HEK293 (cell line): ENCODE measurements around the gene TMEM259.
A peak's percentile ranks its signal among the peaks of the same experiment; 100 is the strongest.

Source experiments
- CTCF ChIA-PET: fragments of 350-600 bp; formaldehyde crosslinking; extraction: SDS; loops from one replicate; lab custom pipeline; 2021; ENCODE audit warnings: antibody characterized with exemption; lab: Yijun Ruan, JAX
- POLR2A ChIA-PET: fragments of 300-600 bp; formaldehyde crosslinking; extraction: SDS; loops from one replicate; lab custom pipeline; 2020; ENCODE audit warnings: antibody characterized with exemption, inconsistent platforms; lab: Yijun Ruan, JAX
- H3K27ac ChIP-seq: fragments of 200-500 bp; sonication (Bioruptor generic); 2 replicates; pipeline ENCODE4 v1.5.1; 2014; ENCODE audit warnings: low read depth, low read length, control low read depth, inconsistent platforms; ENCODE audit errors: extremely low read depth
- H3K36me3 ChIP-seq, 2 experiments: fragments of 200-500 bp in 1 of 2; sonication (Bioruptor generic) in 1 of 2; 1 replicate in 1 of 2; 2 replicates in 1 of 2; pipeline ENCODE4 v1.5.1; 2014 to 2017; ENCODE audit warnings: inconsistent platforms in 2 of 2, low read length in 2 of 2; ENCODE audit not compliant: control insufficient read depth in 2 of 2, insufficient read depth in 1 of 2
- H3K4me1 ChIP-seq: fragments of 200-500 bp; sonication (Bioruptor generic); 2 replicates; pipeline ENCODE4 v1.5.1; 2014; ENCODE audit warnings: mild to moderate bottlenecking, low read length, inconsistent platforms; ENCODE audit not compliant: control insufficient read depth, insufficient read depth
- H3K4me3 ChIP-seq: 2 replicates; pipeline ENCODE4 v1.5.1; 2011; ENCODE audit warnings: low read depth, mild to moderate bottlenecking, control low read depth, low read length, moderate library complexity
- H3K9me3 ChIP-seq: fragments of 200-500 bp; sonication (Bioruptor generic); 2 replicates; pipeline ENCODE4 v1.5.1; 2014; ENCODE audit warnings: low read depth, low read length, inconsistent platforms; ENCODE audit not compliant: control insufficient read depth, insufficient read depth
- GLI2 ChIP-seq: fragments of 450-650 bp; formaldehyde crosslinking; IDR thresholded peaks from 2 replicates; pipeline ENCODE4; 2017; ENCODE audit warnings: missing biosample characterization, missing genetic modification characterization, low read depth, borderline replicate concordance
- KLF1 ChIP-seq: fragments of 450-650 bp; formaldehyde crosslinking; IDR thresholded peaks from 2 replicates; pipeline ENCODE4 v1.5.1; 2016; ENCODE audit warnings: missing biosample characterization, missing genetic modification characterization
- KLF17 ChIP-seq: fragments of 450-650 bp; formaldehyde crosslinking; IDR thresholded peaks from 2 replicates; pipeline ENCODE4 v1.5.1; 2016; ENCODE audit warnings: missing biosample characterization, missing genetic modification characterization
- ZNF19 ChIP-seq: fragments of 450-650 bp; formaldehyde crosslinking; IDR thresholded peaks from 2 replicates; pipeline ENCODE4; 2016; ENCODE audit warnings: missing biosample characterization, missing genetic modification characterization, low read depth
- ZNF248 ChIP-seq: fragments of 450-650 bp; formaldehyde crosslinking; IDR thresholded peaks from 2 replicates; pipeline ENCODE4 v1.5.1; 2017; ENCODE audit warnings: missing biosample characterization, missing genetic modification characterization
- ZNF518A ChIP-seq: fragments of 450-650 bp; formaldehyde crosslinking; conservative IDR thresholded peaks from 2 replicates; pipeline ENCODE4 v1.5.1; 2016; ENCODE audit warnings: low read depth, missing biosample characterization, missing genetic modification characterization
- ZNF585B ChIP-seq: fragments of 450-650 bp; formaldehyde crosslinking; IDR thresholded peaks from 2 replicates; pipeline ENCODE4 v1.5.1; 2016; ENCODE audit warnings: missing biosample characterization, missing genetic modification characterization
- ZNF610 ChIP-seq: fragments of 450-650 bp; formaldehyde crosslinking; IDR thresholded peaks from 2 replicates; pipeline ENCODE4 v1.5.1; 2016; ENCODE audit warnings: missing biosample characterization, missing genetic modification characterization, borderline replicate concordance
- ZNF658 ChIP-seq: fragments of 450-650 bp; formaldehyde crosslinking; IDR thresholded peaks from 2 replicates; pipeline ENCODE4; 2016; ENCODE audit warnings: missing biosample characterization, missing genetic modification characterization
- ZNF660 ChIP-seq: fragments of 450-650 bp; IDR thresholded peaks from 2 replicates; pipeline ENCODE4 v1.5.1; 2018; ENCODE audit warnings: missing biosample characterization, mild to moderate bottlenecking, missing genetic modification characterization
- ZNF677 ChIP-seq: fragments of 450-650 bp; IDR thresholded peaks from 2 replicates; pipeline ENCODE4 v1.5.0; 2018; ENCODE audit warnings: missing biosample characterization, mild to moderate bottlenecking, missing genetic modification characterization, moderate library complexity
- ZNF785 ChIP-seq: fragments of 450-650 bp; formaldehyde crosslinking; IDR thresholded peaks from 2 replicates; pipeline ENCODE4 v1.5.1; 2016; ENCODE audit warnings: missing biosample characterization, missing genetic modification characterization
- ZNF791 ChIP-seq: fragments of 450-650 bp; formaldehyde crosslinking; IDR thresholded peaks from 2 replicates; pipeline ENCODE4 v1.5.1; 2016; ENCODE audit warnings: missing biosample characterization, missing genetic modification characterization
- ZSCAN18 ChIP-seq: fragments of 450-650 bp; formaldehyde crosslinking; IDR thresholded peaks from 2 replicates; pipeline ENCODE4 v1.5.1; 2016; ENCODE audit warnings: missing biosample characterization, missing genetic modification characterization
- TF ChIP-seq, protein P1 (sequence below): fragments of 450-650 bp; formaldehyde crosslinking; IDR thresholded peaks from 2 replicates; pipeline ENCODE4 v1.5.1; 2017; ENCODE audit warnings: missing biosample characterization, missing genetic modification characterization
- TF ChIP-seq, protein P2 (sequence below): fragments of 450-650 bp; formaldehyde crosslinking; IDR thresholded peaks from 2 replicates; pipeline ENCODE4 v1.5.1; 2016; ENCODE audit warnings: missing biosample characterization, missing genetic modification characterization, borderline replicate concordance
- TF ChIP-seq, protein P3 (sequence below): fragments of 450-650 bp; IDR thresholded peaks from 2 replicates; pipeline ENCODE4 v1.5.1; 2018; ENCODE audit warnings: missing biosample characterization, missing genetic modification characterization

Gene TMEM259

DNA sequence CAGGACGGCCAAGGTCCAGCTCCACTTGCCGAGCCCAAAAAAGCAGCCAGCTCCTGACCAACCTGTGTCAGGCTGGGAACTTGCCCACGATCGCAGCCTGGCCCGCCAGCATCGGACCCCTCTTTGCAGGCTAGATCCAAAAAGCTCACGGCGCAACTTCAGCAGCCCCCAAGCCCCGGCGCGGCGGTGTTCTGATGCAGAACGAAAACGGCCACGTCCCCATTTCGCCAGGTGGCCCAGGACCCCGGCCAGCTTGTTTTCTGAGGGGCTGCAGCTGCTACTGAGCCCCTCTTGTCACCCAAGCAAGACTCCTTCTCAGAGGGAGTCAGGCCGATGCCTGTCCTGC lies 1.3 kb downstream of the TMEM259 start:
- ChIA-PET CTCF (interaction anchor here (0.6 to 1.0 kb wide), 4 partner anchors 82 to 351 kb away, joined by 3 to 5 read pairs (median 4); no protein-coding TSS in a partner anchor), POLR2A (interaction anchor here (1.1 to 1.2 kb wide), 3 partner anchors 21 to 85 kb away, joined by 3 to 4 read pairs (median 3); partner anchors contain the start of gene ABCA7)
- Histone ChIP-seq H3K36me3 (peaks cover 0 to 32% of the 10 kb centered on the region in 2 experiments; a peak in 1 of 3 replicates), H3K9me3 (no peaks in the 10 kb centered on the region), H3K4me3 (peak overlapping the region; percentile 86), H3K27ac (peak overlapping the region; percentile 80), H3K4me1 (peaks cover 7% of the 10 kb centered on the region)
- TF ChIP-seq ZNF518A (tag by site-specific recombination) (no peak), ZNF658 (no peak), GLI2 (no peak), ZNF660 (tag by site-specific recombination) (no peak), KLF17 (tag by site-specific recombination) (no peak), ZNF248 (tag by site-specific recombination) (no peak), ZSCAN18 (tag by site-specific recombination) (no peak), ZNF610 (tag by site-specific recombination) (no peak), ZNF785 (tag by site-specific recombination) (no peak), ZNF19 (tag by site-specific recombination) (no peak), KLF1 (tag by site-specific recombination) (no peak), ZNF791 (no peak), ZNF585B (tag by site-specific recombination) (no peak), ZNF677 (tag by site-specific recombination) (no peak)
- TF ChIP-seq, protein P1, sequence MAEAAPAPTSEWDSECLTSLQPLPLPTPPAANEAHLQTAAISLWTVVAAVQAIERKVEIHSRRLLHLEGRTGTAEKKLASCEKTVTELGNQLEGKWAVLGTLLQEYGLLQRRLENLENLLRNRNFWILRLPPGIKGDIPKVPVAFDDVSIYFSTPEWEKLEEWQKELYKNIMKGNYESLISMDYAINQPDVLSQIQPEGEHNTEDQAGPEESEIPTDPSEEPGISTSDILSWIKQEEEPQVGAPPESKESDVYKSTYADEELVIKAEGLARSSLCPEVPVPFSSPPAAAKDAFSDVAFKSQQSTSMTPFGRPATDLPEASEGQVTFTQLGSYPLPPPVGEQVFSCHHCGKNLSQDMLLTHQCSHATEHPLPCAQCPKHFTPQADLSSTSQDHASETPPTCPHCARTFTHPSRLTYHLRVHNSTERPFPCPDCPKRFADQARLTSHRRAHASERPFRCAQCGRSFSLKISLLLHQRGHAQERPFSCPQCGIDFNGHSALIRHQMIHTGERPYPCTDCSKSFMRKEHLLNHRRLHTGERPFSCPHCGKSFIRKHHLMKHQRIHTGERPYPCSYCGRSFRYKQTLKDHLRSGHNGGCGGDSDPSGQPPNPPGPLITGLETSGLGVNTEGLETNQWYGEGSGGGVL (tag by site-specific recombination) = no peak
- TF ChIP-seq, protein P2, sequence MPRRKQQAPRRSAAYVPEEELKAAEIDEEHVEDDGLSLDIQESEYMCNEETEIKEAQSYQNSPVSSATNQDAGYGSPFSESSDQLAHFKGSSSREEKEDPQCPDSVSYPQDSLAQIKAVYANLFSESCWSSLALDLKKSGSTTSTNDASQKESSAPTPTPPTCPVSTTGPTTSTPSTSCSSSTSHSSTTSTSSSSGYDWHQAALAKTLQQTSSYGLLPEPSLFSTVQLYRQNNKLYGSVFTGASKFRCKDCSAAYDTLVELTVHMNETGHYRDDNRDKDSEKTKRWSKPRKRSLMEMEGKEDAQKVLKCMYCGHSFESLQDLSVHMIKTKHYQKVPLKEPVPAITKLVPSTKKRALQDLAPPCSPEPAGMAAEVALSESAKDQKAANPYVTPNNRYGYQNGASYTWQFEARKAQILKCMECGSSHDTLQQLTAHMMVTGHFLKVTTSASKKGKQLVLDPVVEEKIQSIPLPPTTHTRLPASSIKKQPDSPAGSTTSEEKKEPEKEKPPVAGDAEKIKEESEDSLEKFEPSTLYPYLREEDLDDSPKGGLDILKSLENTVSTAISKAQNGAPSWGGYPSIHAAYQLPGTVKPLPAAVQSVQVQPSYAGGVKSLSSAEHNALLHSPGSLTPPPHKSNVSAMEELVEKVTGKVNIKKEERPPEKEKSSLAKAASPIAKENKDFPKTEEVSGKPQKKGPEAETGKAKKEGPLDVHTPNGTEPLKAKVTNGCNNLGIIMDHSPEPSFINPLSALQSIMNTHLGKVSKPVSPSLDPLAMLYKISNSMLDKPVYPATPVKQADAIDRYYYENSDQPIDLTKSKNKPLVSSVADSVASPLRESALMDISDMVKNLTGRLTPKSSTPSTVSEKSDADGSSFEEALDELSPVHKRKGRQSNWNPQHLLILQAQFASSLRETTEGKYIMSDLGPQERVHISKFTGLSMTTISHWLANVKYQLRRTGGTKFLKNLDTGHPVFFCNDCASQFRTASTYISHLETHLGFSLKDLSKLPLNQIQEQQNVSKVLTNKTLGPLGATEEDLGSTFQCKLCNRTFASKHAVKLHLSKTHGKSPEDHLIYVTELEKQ (tag by site-specific recombination) = no peak
- TF ChIP-seq, protein P3, sequence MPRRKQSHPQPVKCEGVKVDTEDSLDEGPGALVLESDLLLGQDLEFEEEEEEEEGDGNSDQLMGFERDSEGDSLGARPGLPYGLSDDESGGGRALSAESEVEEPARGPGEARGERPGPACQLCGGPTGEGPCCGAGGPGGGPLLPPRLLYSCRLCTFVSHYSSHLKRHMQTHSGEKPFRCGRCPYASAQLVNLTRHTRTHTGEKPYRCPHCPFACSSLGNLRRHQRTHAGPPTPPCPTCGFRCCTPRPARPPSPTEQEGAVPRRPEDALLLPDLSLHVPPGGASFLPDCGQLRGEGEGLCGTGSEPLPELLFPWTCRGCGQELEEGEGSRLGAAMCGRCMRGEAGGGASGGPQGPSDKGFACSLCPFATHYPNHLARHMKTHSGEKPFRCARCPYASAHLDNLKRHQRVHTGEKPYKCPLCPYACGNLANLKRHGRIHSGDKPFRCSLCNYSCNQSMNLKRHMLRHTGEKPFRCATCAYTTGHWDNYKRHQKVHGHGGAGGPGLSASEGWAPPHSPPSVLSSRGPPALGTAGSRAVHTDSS (tag by site-specific recombination) = no peak
